Measurements from ENCODE around the gene EVA1C.
"Not testable (repeated sequence)": the region's sequence is repeated elsewhere in the genome, so short reads cannot be mapped to it uniquely, and the experiment has no call there.

Gene EVA1C

DNA sequence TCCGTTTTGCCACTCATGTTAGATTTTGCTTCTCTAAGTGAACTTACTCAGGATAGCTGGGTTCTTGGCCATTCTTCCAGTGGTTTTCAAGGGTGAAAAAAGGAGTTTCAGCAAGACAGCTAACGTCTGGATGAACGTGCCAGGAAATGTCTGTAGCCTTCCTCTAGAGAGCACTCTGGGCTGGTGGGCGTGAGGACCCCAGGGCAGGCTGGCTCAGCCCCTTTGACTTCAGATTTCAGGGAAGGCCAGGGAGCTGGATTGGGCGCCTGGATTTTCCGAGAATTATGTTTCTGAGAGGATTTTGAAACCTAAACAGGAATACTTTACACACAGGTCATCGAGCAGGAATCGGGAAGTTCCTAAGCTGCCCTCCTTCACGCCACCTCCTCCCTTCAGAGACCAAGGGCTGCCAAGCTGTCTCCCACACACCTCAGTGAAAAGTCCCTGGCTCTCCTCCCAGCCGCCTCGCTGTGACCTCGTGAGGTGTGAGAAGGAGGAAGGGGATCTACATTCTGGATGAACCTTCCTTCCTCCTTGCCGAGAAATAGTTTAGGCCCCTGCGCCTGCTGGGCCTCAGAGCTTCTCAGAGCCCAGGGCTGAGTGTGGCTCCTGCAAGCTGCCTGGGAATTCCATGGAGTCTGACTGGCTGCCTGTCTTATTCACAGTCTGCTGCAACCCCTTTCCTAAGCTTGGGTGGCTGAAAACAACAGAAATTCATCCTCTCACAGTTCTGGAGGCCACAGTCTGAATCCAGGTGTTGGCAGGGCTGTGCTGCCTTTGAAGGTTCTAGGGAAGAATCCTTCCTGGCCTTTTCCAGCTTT is 38.6 kb downstream of the EVA1C start:
- not testable (repeated sequence) for DNase-seq

DNA sequence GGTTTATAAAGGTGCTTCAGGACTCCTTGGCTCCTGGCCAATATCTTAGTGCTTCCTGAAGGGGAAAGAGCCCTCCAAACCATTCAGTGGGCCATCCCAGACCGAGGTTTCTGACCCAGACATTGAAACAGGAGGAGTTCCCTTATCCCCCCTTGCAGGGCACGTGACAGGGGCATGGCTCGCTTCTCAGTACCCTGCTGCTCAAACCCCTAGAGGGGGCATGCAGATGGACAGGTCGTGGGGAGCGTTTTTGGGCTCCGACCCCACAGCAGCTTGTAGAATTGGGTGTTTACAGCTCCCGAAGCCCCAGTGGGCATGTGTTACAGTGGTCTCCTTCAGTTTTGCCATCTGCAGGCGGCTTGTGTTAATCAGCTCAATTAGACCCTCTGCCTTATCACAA is 39.7 kb downstream of the EVA1C start:
- in situ Hi-C loops (cut with HindIII; ENCODE audit: low pct_ligation_motif_present, low pct_unique_long_range_greater_than_20kb, low sequenced_read_pairs); DNase-seq: not testable (repeated sequence)

More for the DNA sequence above, 38.6 kb downstream of the EVA1C start:
- in situ Hi-C loops (cut with HindIII; ENCODE audit: low pct_ligation_motif_present, low pct_unique_long_range_greater_than_20kb, low sequenced_read_pairs): not testable (repeated sequence)

DNA sequence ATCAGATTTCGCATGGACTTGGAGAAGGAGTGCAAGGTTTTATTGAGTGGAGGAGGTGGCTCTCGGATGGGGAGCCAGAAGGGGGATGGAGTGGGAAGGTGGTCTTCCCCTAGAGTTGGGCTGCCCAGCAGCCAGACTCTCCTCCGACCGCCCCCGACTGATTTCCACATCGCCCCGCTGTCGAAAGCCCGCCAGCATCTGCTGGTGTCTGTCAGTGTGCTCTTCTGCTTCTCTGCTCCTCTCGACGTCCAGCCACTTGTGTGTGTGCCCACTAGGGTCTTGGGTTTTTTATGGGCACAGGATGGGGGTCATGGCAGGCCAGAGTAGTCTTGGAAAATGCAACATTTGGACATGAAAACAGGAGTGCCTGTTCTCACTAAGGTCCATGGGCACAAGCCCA is 40.1 kb downstream of the EVA1C start:
- in situ Hi-C loops (cut with HindIII; ENCODE audit: low pct_ligation_motif_present, low pct_unique_long_range_greater_than_20kb, low sequenced_read_pairs): no loop called here
- no peak for DNase-seq

DNA sequence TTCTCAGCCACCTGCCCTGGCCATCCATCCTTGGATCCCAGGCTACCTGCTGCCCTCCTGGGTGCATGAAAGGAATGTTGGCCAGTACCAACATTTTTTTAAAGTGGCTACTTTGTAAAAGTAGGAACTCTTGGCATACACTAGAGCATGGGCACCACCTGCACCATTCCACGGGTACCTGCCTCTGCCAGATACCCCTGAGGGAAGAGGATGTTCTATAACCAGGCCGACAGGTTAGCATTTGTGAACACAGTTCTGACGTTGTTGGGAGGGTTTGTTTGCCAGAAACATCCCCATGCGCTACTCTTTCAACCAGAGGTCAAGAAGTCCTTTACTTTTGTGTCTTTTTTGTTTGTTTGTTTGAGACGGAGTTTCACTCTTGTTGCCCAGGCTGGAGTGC is 43.0 kb downstream of the EVA1C start:
- in situ Hi-C loops (cut with HindIII; ENCODE audit: low pct_ligation_motif_present, low pct_unique_long_range_greater_than_20kb, low sequenced_read_pairs): no loop called here
- DNase-seq: no peak

DNA sequence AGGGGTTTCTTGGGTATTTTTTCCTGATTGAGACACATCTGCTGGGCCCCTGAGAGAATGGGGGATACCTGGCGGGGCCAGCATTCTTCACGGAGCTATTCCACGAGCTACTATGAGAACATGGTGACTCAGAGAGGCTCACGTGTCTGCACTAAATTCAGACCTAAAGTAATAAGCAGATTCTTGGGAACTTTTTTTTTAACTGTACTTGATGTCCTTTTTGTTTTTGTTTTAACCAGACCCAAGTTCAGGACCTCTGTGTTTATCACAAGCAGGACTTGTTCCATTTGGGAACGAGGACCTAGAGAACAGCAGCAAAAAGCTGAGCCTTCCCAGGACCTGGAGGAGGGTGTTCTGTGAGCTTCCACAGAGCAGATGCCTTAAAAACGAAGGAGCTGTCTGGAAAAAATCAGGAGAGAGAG is 44.0 kb downstream of the EVA1C start:
- no peak for DNase-seq
- in situ Hi-C loops (cut with HindIII; ENCODE audit: low pct_ligation_motif_present, low pct_unique_long_range_greater_than_20kb, low sequenced_read_pairs): no loop called here

DNA sequence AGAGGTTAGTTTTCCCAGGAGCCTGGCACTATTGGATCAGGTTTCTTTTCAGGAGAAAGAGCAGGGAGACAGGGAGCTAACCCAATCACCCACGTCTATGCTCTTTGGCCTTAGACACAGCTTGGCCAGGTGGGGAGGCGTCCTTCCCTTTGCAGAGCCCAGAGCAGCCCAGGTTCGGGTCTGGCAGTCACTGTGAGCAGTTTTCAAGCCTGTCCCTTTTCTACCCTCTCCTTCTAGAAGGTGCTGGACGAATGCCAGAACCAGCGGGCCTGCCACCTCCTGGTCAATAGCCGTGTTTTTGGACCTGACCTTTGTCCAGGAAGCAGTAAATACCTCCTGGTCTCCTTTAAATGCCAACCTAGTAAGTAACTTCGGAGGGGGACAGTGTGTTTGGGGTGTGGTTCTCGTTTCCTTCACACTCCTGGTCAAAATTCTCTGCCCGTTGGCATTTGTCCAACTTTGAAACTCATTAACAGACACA is 44.9 kb downstream of the EVA1C start:
- DNase-seq: no peak
- in situ Hi-C loops (cut with HindIII; ENCODE audit: low pct_ligation_motif_present, low pct_unique_long_range_greater_than_20kb, low sequenced_read_pairs): no loop called here

DNA sequence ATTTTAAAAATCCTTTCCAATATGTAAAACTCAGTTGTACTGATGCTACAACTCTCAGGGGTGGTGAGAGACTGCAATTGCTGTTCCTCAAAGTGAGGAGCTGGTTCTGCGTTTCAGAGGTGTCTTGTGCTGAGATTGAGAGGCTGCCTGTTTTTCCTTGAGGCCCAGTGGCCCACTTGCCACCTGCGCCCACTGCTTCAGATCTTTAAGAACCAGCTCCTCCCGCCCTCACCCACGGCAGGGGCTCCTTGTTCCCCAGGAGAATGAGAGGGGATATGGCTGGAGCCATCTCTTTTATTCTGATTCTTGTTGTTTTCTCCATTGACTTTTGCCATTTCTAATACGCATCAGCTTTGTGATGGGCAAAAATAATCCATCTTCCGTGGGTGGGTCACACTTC is 45.5 kb downstream of the EVA1C start:
- no peak for DNase-seq
- in situ Hi-C loops (cut with HindIII; ENCODE audit: low pct_ligation_motif_present, low pct_unique_long_range_greater_than_20kb, low sequenced_read_pairs): no loop called here

DNA sequence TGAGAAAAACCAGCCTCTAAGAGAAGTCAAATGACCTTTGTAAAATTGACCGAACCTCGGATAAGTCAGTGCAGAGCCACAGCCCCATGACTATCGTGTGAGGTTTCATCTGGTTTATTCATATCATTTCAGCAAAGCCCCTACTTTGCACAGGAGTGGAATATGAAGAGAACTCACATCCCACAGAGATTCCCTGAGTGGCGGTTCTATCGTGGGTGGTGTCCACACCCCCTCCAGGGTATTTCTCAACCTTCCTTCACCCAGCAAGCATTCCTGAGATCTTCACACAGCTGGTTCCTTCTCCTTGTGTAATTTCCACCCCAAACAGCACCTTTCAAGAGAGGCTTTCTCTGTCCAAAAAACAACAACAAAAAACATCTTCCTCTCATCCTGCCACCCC is 47.5 kb downstream of the EVA1C start:
- no peak for DNase-seq
- in situ Hi-C loops (cut with HindIII; ENCODE audit: low pct_ligation_motif_present, low pct_unique_long_range_greater_than_20kb, low sequenced_read_pairs): no loop called here

DNA sequence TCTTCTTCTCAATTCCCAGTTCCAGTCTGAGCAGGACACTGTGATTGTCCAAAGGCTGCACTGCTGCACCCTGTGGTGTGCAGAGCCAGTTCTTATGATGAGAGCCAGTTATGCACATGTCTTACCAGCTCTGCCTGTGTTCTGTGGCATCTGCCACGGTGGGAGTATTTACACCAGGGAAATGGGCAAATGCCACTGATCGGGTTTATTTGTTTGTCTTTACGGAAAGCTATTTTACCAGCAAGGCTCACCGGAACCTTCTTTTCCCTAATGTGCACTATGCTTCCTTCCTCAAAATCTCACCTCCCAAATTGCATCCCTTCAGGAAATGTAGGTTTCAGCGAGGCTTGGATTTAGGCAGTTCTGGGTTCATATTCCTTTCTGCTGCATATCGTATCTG is 49.0 kb downstream of the EVA1C start:
- no peak for DNase-seq
- in situ Hi-C loops (cut with HindIII; ENCODE audit: low pct_ligation_motif_present, low pct_unique_long_range_greater_than_20kb, low sequenced_read_pairs): no loop called here

DNA sequence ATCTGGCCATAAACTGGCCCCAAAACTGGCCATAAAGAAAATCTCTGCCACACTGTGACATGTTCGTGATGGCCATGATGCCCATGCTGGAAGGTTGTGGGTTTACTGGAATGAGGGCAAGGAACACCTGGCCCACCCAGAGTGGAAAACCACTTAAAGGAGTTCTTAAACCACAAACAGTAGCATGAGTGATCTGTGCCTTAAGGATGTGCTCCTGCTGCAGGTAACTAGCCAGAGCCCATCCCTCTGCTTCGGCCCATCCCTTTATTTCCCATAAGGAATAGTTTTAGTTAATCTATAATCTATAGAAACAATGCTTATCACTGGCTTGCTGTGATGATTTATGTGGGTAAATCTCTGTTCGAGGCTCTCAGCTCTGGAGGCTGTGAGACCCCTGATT is 50.1 kb downstream of the EVA1C start:
- DNase-seq; in situ Hi-C loops (cut with HindIII; ENCODE audit: low pct_ligation_motif_present, low pct_unique_long_range_greater_than_20kb, low sequenced_read_pairs): not testable (repeated sequence)

DNA sequence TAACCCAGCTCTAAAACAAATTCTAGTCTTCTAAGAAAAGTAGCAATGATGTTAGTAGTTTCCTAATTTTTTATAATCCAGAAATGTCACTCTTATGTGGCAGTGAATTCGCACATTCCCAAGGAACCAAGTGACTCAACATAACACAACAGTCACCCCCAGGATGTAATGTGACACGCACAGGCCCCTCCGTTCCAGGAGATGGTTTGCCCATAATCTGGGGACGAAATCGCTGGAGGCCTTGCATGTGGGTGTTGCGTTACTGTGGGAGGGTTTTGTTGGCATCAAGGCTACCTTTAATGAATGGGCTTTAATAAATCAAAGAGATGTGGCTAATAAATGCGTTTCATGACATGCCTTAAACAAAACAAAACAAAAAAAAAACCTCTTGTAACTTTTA is 50.9 kb downstream of the EVA1C start:
- DNase-seq: no peak
- in situ Hi-C loops (cut with HindIII; ENCODE audit: low pct_ligation_motif_present, low pct_unique_long_range_greater_than_20kb, low sequenced_read_pairs): no loop called here

DNA sequence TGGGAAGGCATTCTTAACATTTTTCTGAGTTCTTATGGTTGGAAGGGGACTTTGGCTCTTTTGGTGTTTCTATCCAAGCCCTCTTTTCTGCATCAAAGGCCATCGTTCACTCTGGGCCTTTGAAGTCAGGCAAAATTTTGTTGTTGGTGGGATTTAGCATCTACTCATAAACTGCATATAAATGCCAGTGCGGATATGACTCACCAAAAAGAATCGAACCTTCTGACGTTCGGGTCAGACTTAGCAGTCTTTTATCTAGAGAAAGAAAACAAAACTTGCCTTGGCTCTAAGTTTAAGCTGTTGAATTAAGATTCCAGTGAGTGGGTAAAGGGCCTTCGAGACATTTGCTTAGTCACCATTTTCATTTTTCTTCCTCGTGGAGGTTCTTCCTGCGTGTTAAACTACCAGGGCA is 51.4 kb downstream of the EVA1C start:
- in situ Hi-C loops (cut with HindIII; ENCODE audit: low pct_ligation_motif_present, low pct_unique_long_range_greater_than_20kb, low sequenced_read_pairs): no loop called here
- no peak for DNase-seq

DNA sequence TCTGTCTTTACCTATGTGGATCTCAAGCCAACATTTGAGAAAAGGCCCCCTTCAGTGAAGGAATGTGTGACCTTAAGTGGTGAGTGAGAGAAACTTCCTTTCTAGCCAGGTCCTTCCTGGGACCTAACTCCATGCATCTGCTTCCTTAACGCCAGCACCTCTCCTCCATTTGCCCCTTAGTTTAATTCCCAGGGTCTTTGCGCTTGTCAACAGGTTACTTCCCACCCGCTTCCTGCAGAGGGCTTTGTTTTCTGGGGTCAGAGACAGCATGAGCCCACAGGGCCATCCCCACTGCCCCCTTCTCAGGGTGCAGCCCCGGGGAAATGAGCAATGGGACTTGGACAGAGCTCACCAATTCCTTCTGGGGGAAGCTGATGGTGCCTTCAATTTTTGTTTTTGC is 54.8 kb downstream of the EVA1C start:
- no peak for DNase-seq
- in situ Hi-C loops (cut with HindIII; ENCODE audit: low pct_ligation_motif_present, low pct_unique_long_range_greater_than_20kb, low sequenced_read_pairs): no loop called here

DNA sequence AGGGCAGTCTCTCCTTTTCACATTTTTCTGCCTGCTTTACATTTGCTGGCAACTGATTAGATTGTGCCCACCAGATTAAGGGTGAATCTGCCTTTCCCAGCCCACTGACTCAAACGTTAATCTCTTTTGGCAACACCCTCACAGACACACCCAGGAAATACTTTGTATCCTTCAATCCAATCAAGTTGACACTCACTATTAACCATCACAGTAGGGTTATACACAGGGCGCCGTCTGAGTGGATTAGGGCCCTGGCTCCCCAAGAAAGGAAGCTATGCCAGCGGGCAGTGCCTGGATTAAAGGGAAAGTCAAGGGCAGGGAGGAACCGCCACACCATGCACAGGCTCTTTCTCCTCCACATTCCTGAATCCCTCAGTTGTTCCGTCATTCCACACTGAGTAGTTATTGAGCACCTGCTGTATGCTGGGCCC is 56.2 kb downstream of the EVA1C start:
- DNase-seq: no peak
- in situ Hi-C loops (cut with HindIII; ENCODE audit: low pct_ligation_motif_present, low pct_unique_long_range_greater_than_20kb, low sequenced_read_pairs): no loop called here

DNA sequence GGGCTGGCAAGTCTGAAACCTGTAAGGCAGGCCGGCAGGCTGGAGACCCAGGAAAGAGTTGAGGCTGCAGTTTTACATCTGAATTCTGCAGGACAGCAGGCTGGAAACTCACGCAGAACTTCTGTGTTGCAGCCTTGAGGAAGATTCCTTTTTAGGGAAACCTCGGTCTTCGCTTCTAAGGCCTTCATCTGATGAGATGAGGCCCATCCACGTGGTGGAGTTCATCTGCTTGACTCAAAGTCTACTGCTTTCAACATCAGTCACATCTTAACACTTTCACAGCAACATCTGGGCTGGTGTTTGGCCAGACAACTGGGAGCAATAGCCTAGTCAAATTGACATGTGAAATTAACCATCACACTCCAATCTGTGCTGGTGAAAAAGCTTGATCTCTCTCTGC is 57.1 kb downstream of the EVA1C start:
- in situ Hi-C loops (cut with HindIII; ENCODE audit: low pct_ligation_motif_present, low pct_unique_long_range_greater_than_20kb, low sequenced_read_pairs): no loop called here
- DNase-seq: no peak

DNA sequence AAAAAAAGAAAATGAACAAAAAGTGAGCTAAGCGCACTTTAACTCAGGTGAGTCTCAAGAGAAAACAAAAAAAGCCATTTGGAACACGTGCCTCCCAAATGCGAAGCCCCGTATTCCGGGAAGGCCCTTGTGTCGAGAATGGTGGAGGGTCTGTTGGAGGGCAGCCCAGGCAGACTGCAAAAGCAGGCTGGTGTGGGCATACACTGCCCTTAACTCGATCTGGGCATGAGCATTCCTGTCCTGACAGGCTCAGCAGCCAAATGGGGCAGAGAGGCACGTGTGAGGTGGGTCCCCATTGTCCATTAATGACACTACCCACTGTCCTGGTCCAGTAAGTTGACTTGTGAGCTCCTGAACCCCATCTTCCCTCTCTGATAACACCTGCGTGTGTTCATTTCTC is 57.7 kb downstream of the EVA1C start:
- DNase-seq: no peak
- in situ Hi-C loops (cut with HindIII; ENCODE audit: low pct_ligation_motif_present, low pct_unique_long_range_greater_than_20kb, low sequenced_read_pairs): no loop called here

DNA sequence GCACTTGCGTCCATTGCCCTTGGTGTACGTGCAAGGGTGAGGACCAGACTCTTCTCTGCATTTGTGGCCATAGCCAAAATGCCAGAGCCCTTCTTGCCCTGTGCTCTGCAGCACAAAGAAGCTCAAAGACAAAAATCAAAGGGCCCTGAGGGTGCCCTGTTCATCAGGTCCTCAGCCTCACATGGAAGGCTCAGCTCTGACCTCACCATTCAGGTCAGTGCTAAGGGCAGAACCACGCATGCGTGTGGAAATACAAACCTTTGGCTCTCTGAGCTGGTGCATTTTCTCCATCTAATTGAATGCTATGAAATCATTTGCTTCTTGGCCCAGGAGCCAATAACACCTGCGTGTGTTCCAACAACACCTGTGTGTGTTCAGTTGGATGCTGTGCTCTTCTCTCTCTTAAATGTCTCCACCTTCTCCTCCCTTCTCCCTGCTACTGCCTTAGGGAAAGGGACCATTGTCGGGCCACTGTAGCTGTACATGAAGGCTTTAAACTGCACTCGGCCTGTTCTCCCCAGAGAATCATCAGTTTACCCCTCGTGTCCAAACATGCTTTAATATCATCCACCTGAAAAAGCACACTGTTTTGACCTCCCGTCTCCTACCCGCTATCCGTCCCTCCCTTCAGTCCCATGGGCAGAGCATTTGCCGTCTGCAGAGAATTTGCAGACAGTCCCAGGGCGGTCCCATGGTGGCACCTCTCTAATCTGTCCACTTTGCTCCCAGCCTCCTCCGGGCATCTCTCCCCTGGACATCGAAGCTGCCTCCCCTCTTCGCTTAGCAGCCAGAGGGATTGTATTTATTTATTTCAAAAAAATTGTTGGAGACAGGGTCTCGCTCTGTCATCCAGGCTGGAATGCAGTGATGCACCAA is 60.6 kb downstream of the EVA1C start:
- in situ Hi-C loops (cut with HindIII; ENCODE audit: low pct_ligation_motif_present, low pct_unique_long_range_greater_than_20kb, low sequenced_read_pairs): no loop called here
- no peak for DNase-seq

DNA sequence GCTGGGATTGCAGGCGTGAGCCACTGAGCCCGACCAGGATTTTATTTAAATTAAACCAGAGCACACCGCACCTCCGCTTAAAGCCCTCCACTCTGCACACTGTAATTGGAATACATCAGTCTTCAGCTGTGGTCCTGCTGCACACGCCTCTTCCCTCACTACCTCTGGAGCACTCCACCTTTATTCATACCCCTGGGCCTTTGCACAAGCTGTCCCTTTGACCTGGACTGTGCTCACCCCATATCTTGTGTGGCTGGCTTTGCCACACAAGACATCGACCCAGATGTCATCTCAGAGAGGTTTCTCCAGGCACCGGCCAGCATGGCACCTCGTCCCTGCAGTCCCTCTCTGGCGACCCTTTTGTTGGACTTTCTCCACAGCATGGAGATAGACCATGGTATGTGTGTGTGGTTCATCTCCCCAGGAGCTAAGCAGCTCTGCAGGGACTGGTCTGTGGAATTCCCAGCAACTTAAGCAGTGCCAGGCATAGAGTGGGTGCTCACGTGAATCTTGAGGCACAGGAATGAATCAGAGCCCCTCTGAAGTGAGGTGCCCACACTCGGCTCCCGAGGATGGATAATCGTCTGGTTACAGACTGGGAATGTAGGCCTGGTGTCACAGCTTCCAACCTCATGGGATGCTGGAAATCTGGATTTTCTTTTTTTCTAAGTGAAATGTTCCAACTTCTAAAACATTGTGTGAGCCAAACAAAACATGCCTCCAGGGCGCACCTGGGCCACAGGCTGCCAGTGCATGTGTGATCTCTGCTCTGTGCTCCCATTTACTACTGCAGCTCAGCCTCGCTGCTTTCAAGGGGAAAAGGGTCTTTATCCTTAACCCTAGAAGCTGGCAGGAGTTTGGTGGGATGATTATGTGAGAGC is 61.9 kb downstream of the EVA1C start:
- DNase-seq: no peak
- in situ Hi-C loops (cut with HindIII; ENCODE audit: low pct_ligation_motif_present, low pct_unique_long_range_greater_than_20kb, low sequenced_read_pairs): no loop called here

Measured in ACHN (cell line).